Astrocyte of the cerebellum (primary cell): Measurements from ENCODE around the gene SLC35F1.
A peak's percentile ranks its signal among the peaks of the same experiment; 100 is the strongest.

Experiments used
- DNase-seq: peaks from one replicate; pipeline ENCODE4 v3.0.0-alpha.2; 2011; ENCODE audit warnings: low read depth
- H3K4me3 ChIP-seq: 2 replicates; pipeline ENCODE4 v1.5.1; 2011; ENCODE audit warnings: mild to moderate bottlenecking, low read depth, low read length, moderate library complexity
- CTCF ChIP-seq: IDR thresholded peaks from 2 replicates; pipeline ENCODE4 v1.5.1; 2012; ENCODE audit warnings: low read length, low read depth, moderate library complexity, mild to moderate bottlenecking; ENCODE audit errors: missing control alignments
- in situ Hi-C: cut with HindIII; loops from 2 replicates; pipeline ENCODE4 v1.10.0; 2017; ENCODE audit warnings: low sequenced_read_pairs

Gene SLC35F1

GRCh38 chr6:118092086-118092485, 185.0 kb downstream of the SLC35F1 start:
- no peak overlapping the region for H3K4me3 ChIP-seq
- no peak for TF ChIP-seq CTCF
- in situ Hi-C loops = no loop called here
- no peak for DNase-seq

- no peak for DNase-seq
These were observed 190.5 kb downstream of the SLC35F1 start for GRCh38 chr6:118097576-118097975.

GRCh38 chr6:118100717-118101116, 193.7 kb downstream of the SLC35F1 start:
- H3K4me3 ChIP-seq = no peak overlapping the region
- in situ Hi-C loops = no loop called here
- no peak for TF ChIP-seq CTCF
- peak; percentile 9 for DNase-seq

More at GRCh38 chr6:118097576-118097975, 190.5 kb downstream of the SLC35F1 start:
- in situ Hi-C loops = no loop called here
- no peak for TF ChIP-seq CTCF
- no peak overlapping the region for H3K4me3 ChIP-seq

- H3K4me3 ChIP-seq = no peak overlapping the region
- in situ Hi-C loops = no loop called here
- no peak for TF ChIP-seq CTCF
- no peak for DNase-seq
These were observed 194.2 kb downstream of the SLC35F1 start for GRCh38 chr6:118101220-118101619.

GRCh38 chr6:118101831-118102345, 194.8 kb downstream of the SLC35F1 start:
- DNase-seq = peak; percentile 20
- in situ Hi-C loops = no loop called here
- H3K4me3 ChIP-seq = no peak overlapping the region
- TF ChIP-seq CTCF = no peak

GRCh38 chr6:118102401-118102800, 195.3 kb downstream of the SLC35F1 start:
- in situ Hi-C loops = no loop called here
- DNase-seq = no peak
- no peak for TF ChIP-seq CTCF
- no peak overlapping the region for H3K4me3 ChIP-seq
